GM23248 (cell line): ENCODE measurements around the gene TRMT1L.

Experiments
- EZH2 ChIP-seq: fragments of 200-600 bp; sonication (generic); IDR thresholded peaks from 2 replicates; pipeline ENCODE4 v1.6.1; 2018; ENCODE audit warnings: antibody characterized with exemption, mild to moderate bottlenecking; ENCODE audit not compliant: insufficient read depth, poor library complexity, severe bottlenecking
- EZH2phosphoT487 ChIP-seq: fragments of 200-600 bp; sonication (generic); IDR thresholded peaks from 2 replicates; pipeline ENCODE4 v1.6.1; 2018; ENCODE audit warnings: antibody characterized with exemption, moderate library complexity, mild to moderate bottlenecking, low read depth; ENCODE audit not compliant: insufficient read depth

DNA sequence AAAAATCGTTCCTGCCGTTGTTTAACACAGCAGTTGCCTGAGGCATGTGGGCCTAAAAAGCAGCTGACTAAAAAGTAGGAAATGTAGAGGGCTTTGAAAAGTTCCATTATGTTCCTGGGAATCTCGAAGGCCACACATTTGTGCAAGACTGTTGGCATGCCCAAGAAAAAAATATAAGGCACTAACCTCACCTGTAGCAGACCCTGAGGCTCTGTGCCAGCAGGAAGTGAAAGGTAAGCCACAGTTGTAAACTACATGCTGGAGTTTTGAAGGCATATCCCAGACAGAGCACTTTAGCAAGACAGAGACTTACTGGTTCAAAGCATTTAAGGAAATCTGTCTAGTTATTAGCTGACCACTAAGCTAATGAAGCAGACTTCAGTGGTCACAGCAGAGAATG is 52.7 kb downstream of the TRMT1L start:
- no peak for TF ChIP-seq EZH2phosphoT487
- no peak for TF ChIP-seq EZH2
